HCT116 (cell line): Measurements from ENCODE around the gene EGFLAM.

Source experiments
- CTCF ChIP-seq, 3 experiments: fragments of 200-600 bp in 1 of 3; sonication (generic) in 1 of 3; IDR thresholded peaks in 2 of 3; conservative IDR thresholded peaks in 1 of 3; 2 replicates each; pipeline ENCODE4 v1.5.1; 2012 to 2017; ENCODE audit warnings: low read depth in 2 of 3, low read length in 2 of 3, antibody characterized with exemption in 1 of 3, borderline replicate concordance in 1 of 3, control low read depth in 1 of 3, mild to moderate bottlenecking in 1 of 3, mixed read lengths in 1 of 3, mixed run types in 1 of 3, moderate library complexity in 1 of 3; ENCODE audit not compliant: insufficient read depth in 1 of 3
- EZH2phosphoT487 ChIP-seq: fragments of 200-600 bp; IDR thresholded peaks from 2 replicates; pipeline ENCODE4 v1.6.1; 2018; ENCODE audit warnings: antibody characterized with exemption, borderline replicate concordance
- MAX ChIP-seq: IDR thresholded peaks from 2 replicates; pipeline ENCODE4 v1.6.1; 2012
- POLR2A ChIP-seq: IDR thresholded peaks from 2 replicates; pipeline ENCODE4 v1.7.0; 2011; ENCODE audit warnings: borderline replicate concordance; ENCODE audit not compliant: insufficient read depth, insufficient read length; ENCODE audit errors: extremely low read depth

GRCh38 chr5:38403406-38403805, 145.0 kb downstream of the EGFLAM start:
- TF ChIP-seq MAX (no peak), CTCF (IDR thresholded peaks at IDR 0.05 in 2 of 3, conservative IDR thresholded peaks at IDR 0.05 in 1 of 3; ENCODE audit: borderline replicate concordance in 1 of 3, insufficient read depth in 1 of 3, low read depth in 2 of 3, low read length in 2 of 3) (no peak), POLR2A (no peak), EZH2phosphoT487 (no peak)
